Stimulated activated naive CD8-positive, alpha-beta T cell treated with anti-CD3 and anti-CD28 coated beads, Interleukin-15, amount 100 ng/mL, for 72 hours (primary cell): ENCODE results near the gene YEATS4.

Experiments
- ATAC-seq: fragments of 150-1000 bp; cut with Tn5 transposase; 2 replicates; pipeline ENCODE4 v1.10.0; 2021; ENCODE audit warnings: mild to moderate bottlenecking, moderate library complexity
- DNase-seq, 2 donors: peaks; one replicate each; pipeline ENCODE4 v3.0.0; 2021 to 2022
- H3K27ac Mint-ChIP-seq, 2 donors: one replicate each; pipeline ENCODE4 v1.8.0; 2022; ENCODE audit warnings: mild to moderate bottlenecking in 2 of 2, mixed read lengths in 2 of 2, moderate library complexity in 2 of 2
- H3K27me3 Mint-ChIP-seq: one replicate; pipeline ENCODE4 v1.8.0; 2022; ENCODE audit warnings: mixed read lengths
- H3K4me1 Mint-ChIP-seq: one replicate; pipeline ENCODE4 v1.8.0; 2022; ENCODE audit warnings: mild to moderate bottlenecking, mixed read lengths
- H3K4me3 Mint-ChIP-seq, 2 donors: one replicate each; pipeline ENCODE4 v1.8.0; 2022; ENCODE audit warnings: mild to moderate bottlenecking in 2 of 2, mixed read lengths in 2 of 2, moderate library complexity in 1 of 2
- H3K9me3 Mint-ChIP-seq, 2 donors: one replicate each; pipeline ENCODE4 v1.8.0; 2022; ENCODE audit warnings: mixed read lengths in 2 of 2

The YEATS4 gene

DNA sequence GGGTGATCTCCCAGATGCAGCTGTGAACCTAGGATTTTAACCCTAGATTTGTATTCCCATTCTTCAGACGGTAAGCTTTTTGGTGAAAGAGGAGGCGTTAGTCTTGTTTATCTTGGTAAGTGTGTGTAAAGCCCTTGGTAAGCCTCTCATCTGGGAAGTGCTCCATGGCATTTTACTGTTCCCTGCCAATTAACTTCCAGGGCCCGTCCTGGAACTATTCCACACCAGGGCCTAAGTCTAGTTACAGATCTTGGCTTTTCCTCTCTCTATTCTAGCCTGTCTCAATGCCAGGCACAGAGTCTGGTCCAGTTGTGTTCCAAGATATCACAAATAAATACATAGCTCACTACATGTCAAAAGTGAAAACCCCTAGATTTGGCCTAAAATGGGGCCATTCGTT lies 42.4 kb downstream of the YEATS4 start:
- DNase-seq (no peak), ATAC-seq (no peak)
- H3K9me3 Mint-ChIP-seq: peaks cover 8 to 9% of the 10 kb centered on the region in 2 donors
- H3K27me3 Mint-ChIP-seq: no peaks in the 10 kb centered on the region
- no peaks in the 10 kb centered on the region for H3K4me1 Mint-ChIP-seq
- H3K27ac Mint-ChIP-seq: no peak overlapping the region
- no peak overlapping the region for H3K4me3 Mint-ChIP-seq

DNA sequence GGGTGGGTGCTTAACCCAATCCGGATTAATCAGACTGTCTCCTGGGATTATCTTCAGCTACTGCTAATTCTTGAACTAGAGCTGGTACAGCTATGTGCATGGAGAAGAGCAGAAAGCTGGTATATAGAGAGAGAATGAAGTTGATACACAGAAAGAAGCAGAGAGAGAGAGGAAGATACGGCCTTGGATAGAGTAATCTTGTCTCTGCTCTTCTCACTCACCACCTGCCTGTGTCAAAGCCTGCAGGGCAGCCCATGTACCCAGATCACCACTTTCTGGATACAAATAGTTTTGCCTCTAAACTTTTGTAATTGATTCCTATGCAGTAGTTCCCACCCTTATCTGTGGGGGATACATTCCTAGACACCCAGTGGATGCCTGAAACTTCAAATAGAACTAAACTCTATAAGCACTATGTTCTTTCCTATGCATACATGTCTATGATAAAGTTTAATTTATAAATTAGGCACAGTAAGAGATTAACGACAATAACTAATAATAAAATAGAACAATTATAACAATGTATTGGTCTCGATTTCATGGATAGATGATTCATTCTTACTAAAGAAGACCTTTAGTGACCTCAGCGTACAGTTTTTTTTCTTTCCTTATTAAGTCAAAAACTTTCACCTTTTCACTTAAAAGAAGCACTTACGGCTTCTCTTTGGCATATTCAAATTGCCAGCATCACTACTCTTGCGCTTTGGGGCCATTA lies 45.5 kb downstream of the YEATS4 start:
- Mint-ChIP-seq H3K4me1 (no peaks in the 10 kb centered on the region), H3K27ac (no peak overlapping the region), H3K9me3 (no peaks in the 10 kb centered on the region), H3K4me3 (no peak overlapping the region), H3K27me3 (no peaks in the 10 kb centered on the region)
- ATAC-seq (no peak), DNase-seq (no peak)

DNA sequence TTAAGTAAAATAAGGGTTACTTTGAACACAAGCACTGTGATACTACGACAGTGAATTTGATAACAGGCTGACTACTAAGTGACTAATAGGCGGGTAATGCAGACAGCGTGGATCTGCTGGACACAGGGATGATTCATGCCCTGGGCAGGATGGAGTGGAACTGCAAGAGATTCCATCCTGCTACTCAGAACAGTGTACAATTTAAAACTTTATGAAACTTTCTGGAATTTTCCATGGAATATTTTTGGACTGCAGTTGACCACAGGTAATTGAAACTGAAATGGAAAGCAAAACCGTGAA lies 46.0 kb downstream of the YEATS4 start:
- no peak overlapping the region for H3K4me3 Mint-ChIP-seq
- no peak for ATAC-seq
- H3K4me1 Mint-ChIP-seq: no peaks in the 10 kb centered on the region
- H3K27ac Mint-ChIP-seq: no peak overlapping the region
- H3K9me3 Mint-ChIP-seq: no peaks in the 10 kb centered on the region
- DNase-seq: no peak
- H3K27me3 Mint-ChIP-seq: no peaks in the 10 kb centered on the region

DNA sequence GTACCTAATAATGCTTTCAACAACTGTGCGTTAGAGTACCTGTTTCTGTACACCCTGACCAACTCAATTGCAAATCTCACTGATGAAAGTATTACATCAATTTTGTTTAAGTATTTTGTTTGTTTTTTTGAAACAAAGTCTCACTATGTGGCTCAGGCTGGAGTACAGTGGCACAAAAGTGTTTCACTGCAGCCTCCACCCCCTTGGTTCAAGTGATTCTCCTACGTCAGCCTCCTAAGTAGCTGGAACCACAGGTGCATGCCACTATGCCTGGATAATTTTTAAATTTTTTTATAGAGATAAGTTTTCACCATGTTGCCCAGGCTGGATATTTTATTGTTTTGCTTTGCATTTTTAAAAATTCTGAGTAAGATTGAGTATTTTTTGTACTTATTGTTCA lies 46.7 kb downstream of the YEATS4 start:
- DNase-seq (no peak), ATAC-seq (no peak)
- no peak overlapping the region for H3K4me3 Mint-ChIP-seq
- no peaks in the 10 kb centered on the region for H3K9me3 Mint-ChIP-seq
- no peaks in the 10 kb centered on the region for H3K4me1 Mint-ChIP-seq
- H3K27me3 Mint-ChIP-seq: no peaks in the 10 kb centered on the region
- no peak overlapping the region for H3K27ac Mint-ChIP-seq

DNA sequence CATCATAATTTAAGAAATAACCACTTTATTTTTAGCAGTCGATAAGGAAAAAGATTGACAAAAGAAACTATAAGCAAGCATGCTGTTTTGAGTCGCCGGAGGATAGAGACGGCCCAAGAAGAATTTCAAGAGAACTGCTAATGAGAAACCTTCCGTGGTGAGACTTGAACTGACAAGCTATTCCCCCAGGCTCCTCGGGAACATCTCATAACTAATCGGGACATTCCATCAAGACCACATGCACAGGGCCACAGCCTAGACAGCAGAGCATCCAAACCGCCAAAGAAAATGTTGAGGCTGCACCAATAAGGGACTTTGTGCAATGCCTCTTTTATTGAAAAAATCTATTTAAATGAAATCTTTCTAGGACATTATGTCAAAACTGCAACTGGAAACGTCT lies 51.0 kb downstream of the YEATS4 start:
- Mint-ChIP-seq H3K27me3 (no peaks in the 10 kb centered on the region), H3K27ac (no peak overlapping the region), H3K4me3 (no peak overlapping the region), H3K9me3 (no peaks in the 10 kb centered on the region), H3K4me1 (no peaks in the 10 kb centered on the region)
- ATAC-seq (no peak), DNase-seq (no peak)

DNA sequence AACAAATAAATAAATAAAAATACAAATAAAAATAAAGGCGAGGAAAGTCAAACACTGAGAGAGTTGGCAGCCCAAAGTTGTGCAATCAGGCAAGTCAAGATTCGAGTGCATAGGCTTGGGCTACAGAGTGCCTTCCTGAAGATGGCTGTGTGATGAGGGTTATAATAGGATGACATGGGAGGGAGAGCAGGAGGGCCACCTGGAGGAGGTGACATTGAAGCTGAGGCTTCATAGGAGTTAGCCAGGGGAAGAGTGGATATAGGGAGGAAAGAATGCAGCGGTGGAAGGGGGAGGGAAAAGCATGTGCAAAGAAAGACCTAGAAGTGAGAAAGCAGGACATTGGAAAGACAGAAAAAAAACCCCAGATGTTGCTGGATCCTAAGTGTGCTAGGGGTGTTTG lies 53.1 kb downstream of the YEATS4 start:
- DNase-seq (no peak), ATAC-seq (no peak)
- no peaks in the 10 kb centered on the region for H3K27me3 Mint-ChIP-seq
- no peak overlapping the region for H3K4me3 Mint-ChIP-seq
- H3K4me1 Mint-ChIP-seq: no peaks in the 10 kb centered on the region
- H3K27ac Mint-ChIP-seq: no peak overlapping the region
- H3K9me3 Mint-ChIP-seq: no peaks in the 10 kb centered on the region

DNA sequence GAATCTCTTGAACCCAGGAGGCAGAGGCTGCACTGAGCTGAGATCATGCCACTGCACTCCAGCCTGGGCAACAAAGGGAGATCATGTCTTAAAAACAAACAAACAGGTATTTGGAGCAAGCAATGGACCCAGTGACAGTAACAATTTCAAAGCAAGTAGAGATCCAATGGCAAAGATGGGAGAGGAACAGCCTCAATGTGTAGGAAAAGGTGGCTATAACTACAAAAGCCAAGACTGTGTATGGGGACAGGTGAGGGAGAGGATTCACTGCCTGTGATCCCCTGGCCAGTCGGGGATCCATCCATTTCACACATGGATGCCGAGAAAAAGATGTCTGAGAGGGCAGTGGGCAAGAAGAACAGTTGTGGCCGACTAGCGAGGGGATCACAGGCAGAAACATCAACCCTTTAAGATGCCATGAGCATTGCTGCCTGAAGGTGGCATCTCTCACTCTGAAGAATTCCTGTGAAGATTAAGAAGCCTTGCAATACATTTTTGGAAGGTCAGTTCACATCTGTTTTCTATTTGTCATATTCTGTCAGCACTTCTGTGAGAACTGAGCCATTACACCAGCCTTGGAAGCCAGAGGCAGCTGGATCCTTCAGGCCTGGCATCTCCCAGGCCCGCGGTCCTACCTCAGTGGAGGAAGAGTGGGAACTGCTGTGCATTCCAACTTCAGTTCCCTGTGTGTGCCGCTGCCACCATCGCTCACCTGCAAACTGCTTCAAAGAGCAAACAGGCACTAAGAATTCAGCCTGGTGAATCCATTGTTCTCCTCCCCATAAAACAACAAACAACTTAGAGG lies 56.1 kb downstream of the YEATS4 start:
- ATAC-seq (no peak), DNase-seq (peak in 1 of 2 donors; percentile 2)
- H3K27ac Mint-ChIP-seq: no peak overlapping the region
- no peaks in the 10 kb centered on the region for H3K27me3 Mint-ChIP-seq
- no peaks in the 10 kb centered on the region for H3K4me1 Mint-ChIP-seq
- no peaks in the 10 kb centered on the region for H3K9me3 Mint-ChIP-seq
- H3K4me3 Mint-ChIP-seq: no peak overlapping the region

DNA sequence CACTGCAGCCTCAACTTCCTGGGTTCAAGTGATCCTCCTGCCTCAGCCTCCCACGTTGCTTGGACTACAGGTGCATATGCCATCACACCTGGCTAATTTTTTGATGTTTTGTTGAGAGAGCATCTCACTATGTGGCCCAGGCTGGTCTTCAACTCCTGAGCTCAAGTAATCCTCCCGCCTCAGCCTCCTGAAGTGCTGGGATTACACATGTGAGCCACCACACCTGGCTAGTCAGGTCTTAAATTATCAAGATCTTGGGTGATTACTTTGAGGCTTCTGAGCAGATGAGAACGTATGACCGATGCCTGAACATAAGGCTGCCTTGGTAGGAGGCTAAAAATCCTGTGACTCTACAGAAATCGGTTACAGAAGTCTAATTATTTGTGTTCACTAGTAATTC lies 57.7 kb downstream of the YEATS4 start:
- Mint-ChIP-seq H3K4me3 (no peak overlapping the region), H3K27ac (no peak overlapping the region), H3K9me3 (no peaks in the 10 kb centered on the region), H3K27me3 (no peaks in the 10 kb centered on the region), H3K4me1 (no peaks in the 10 kb centered on the region)
- DNase-seq: no peak
- ATAC-seq: no peak

DNA sequence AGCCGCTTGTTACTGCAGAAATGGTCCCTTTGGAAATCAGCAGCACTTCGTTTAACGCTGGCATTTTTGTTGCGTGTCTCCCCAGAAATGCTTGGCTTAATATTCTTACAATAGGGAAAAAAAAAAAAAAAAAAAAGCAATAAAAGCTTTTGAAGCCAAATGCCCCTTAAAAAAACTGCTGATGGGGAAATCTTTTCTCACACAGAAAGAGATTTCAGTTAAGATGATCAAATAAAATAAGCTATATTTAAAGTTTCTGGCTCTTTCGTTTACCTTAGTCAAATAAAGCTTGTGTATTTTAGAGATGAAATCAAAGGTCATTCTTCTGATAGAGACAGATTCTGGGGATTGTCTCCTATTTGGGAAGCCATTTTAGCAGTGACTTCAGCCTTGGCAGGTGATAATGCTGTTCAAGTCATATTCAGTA lies 58.2 kb downstream of the YEATS4 start:
- Mint-ChIP-seq H3K4me3 (no peak overlapping the region), H3K4me1 (no peaks in the 10 kb centered on the region), H3K9me3 (no peaks in the 10 kb centered on the region), H3K27me3 (no peaks in the 10 kb centered on the region), H3K27ac (no peak overlapping the region)
- DNase-seq: no peak
- ATAC-seq: no peak

DNA sequence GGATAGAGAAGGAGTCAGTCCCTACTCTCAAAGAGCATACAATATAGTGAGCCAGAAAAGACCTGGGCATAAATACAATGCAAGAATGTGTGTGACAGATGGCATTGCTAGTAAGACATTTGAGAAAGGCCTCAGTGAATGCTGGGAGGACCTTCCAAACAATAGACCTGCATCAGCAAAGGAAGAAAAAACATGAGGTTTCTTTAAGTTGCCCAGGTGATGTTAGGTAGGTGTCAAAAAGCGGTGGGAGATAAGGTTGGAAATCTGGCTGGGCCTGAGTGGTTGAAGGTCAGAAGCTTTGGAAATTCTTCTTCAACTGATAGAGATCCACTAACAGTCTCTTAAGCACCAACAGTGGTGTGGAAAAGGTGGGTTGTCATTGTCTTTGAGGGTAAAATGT lies 60.2 kb downstream of the YEATS4 start:
- Mint-ChIP-seq H3K27me3 (no peaks in the 10 kb centered on the region), H3K27ac (no peak overlapping the region)
- no peak for DNase-seq

DNA sequence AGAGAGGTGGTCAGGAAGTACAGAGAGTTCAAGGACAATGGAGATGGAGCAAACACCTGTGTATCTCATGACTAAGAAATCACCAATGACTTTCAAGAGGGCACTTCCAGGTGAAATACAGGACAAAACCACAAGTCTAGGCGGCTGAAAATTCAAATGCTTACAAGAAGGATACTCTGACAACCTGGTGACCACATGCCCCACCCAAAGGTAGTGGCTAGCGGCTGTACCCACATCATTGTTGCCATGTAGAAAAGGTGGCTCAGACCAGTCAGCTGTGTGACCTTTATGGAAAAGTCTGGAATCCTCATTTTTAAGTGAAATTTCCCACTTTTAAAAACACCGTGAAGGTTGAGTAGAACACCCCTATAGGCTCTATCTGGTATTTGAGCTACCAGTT lies 62.0 kb downstream of the YEATS4 start:
- DNase-seq: no peak
- no peak overlapping the region for H3K27ac Mint-ChIP-seq
- H3K27me3 Mint-ChIP-seq: no peaks in the 10 kb centered on the region
- no peaks in the 10 kb centered on the region for H3K9me3 Mint-ChIP-seq
- H3K4me1 Mint-ChIP-seq: no peaks in the 10 kb centered on the region
- no peak for ATAC-seq
- no peak overlapping the region for H3K4me3 Mint-ChIP-seq

More for the DNA sequence above, 60.2 kb downstream of the YEATS4 start:
- Mint-ChIP-seq H3K9me3 (no peaks in the 10 kb centered on the region), H3K4me3 (no peak overlapping the region), H3K4me1 (no peaks in the 10 kb centered on the region)
- ATAC-seq: no peak

DNA sequence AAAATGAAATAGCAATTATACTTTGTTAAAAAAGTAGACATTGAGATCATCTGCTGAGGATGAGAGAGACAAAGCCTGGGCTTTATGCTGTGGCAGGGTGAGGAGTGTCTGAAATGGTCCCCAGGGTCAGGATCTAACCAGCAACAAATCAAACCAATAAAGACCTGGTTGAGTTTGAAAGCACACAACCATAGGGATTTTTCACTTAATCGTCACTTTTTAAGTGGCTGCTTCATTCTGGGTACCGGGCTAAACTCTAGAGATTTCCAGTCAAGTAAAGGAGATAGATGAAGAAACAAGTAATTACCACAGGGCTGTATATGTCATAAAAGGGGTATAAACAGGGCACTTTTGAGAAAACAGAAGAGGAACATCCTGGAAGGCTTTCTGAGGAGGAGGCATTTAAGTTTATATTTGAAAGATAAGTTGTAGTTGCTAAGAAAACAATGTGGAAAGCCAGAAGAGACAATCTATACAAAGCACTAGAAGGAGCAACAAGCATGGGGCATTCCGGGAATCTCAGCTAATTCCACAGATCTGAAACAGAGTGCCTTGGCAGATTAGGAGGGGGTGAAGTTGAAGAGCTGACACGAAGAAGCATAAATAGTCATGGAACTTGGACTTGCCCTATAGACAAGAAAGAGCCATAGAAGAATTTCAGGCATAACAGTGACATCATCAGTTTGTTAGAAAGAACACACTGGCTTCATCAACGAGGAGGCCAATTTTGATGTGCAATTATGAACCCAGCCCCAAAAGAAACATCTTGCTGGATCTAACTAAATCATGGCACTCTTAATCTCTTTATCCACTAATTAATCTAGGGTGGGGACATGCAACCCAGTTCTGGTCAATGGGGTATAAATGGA lies 63.7 kb downstream of the YEATS4 start:
- no peaks in the 10 kb centered on the region for H3K9me3 Mint-ChIP-seq
- no peaks in the 10 kb centered on the region for H3K4me1 Mint-ChIP-seq
- DNase-seq (no peak), ATAC-seq (no peak)
- no peak overlapping the region for H3K27ac Mint-ChIP-seq
- H3K4me3 Mint-ChIP-seq: no peak overlapping the region
- H3K27me3 Mint-ChIP-seq: no peaks in the 10 kb centered on the region

DNA sequence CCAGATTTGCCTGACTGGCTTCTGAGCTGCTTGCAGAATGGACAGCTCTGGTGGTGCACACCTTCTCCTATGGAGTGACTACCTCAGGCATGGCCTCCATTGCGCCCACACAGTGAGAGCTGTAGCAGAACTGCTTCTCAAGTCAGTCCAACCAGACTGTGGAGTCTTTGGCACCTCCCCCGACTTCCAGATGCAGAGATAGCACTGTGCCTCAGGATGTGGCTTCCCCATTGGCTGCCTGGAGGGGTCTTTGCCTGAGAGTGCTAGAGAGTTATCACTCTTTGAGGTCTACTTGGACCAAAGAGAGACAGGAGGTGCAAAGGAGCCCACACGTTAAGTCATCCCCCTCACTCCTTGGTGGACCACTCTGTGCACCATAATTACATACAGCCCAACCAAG lies 65.9 kb downstream of the YEATS4 start:
- no peak for ATAC-seq
- H3K4me3 Mint-ChIP-seq: no peak overlapping the region
- no peaks in the 10 kb centered on the region for H3K27me3 Mint-ChIP-seq
- no peaks in the 10 kb centered on the region for H3K9me3 Mint-ChIP-seq
- no peak overlapping the region for H3K27ac Mint-ChIP-seq
- no peaks in the 10 kb centered on the region for H3K4me1 Mint-ChIP-seq
- no peak for DNase-seq

DNA sequence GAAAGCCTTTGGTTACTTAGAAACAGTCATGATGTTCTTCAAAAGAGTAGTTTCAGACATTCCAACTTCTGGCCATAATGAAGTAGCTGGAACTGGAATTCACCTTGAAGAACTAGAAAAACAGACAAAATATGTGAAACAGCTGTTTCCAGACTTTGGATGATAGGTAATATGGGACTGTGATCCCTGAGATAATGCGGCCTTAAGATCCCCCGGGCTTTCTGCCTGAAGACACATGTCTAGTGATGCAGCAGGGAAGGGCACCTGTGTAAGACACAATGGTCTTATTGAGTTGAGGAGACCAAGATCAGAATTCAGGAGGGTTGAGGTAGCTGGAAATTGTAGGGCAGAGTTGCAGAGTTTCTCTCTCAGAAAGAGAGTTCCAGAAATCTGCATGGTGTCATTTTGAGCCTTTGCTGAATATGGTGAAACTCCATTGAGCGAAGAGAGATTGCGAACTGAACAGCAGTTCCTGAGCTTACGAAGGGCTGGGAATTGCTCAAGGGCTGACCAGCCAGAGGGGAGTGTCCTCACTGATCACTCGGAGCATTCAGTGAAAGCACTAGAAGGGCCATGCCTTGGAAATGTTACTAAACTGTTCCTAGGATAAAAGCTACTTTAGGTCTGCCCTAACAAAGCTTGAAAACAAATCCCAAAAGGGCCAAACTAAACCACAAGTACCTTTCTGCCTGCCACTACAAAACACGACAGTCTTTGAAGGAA lies 69.0 kb downstream of the YEATS4 start:
- no peak for ATAC-seq
- no peak for DNase-seq
- no peak overlapping the region for H3K27ac Mint-ChIP-seq
- H3K27me3 Mint-ChIP-seq: no peaks in the 10 kb centered on the region
- H3K4me3 Mint-ChIP-seq: no peak overlapping the region
- no peaks in the 10 kb centered on the region for H3K4me1 Mint-ChIP-seq
- no peaks in the 10 kb centered on the region for H3K9me3 Mint-ChIP-seq

DNA sequence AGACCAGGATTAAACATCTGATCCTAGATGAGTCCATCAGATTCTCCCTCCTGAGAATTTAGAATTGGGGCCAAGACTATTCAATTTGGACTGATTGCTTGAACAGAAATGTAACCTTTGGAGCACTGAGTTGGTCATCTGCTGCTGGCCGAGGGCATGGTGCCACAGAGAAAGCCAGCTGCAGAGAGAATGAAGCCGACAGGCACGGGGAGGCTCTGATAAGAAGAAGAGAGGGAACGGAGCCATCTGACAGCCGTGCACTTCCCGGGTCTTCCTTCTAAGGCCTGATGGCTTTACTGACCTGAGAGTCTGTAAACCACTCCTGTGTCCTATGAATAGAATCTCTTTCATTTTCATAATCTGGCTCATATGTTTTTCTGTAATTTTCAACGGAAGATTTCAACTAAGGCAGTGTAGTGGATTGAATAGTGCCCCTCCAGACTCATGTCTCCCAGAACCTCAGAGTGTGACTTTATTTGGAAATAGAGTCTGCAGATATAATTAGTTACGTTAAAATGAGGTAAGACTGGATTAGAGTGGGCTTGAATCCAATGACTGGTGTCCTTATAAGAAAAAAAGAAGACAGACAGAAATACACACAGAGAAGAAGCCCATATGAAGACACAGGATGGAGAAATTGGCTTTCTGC lies 71.5 kb downstream of the YEATS4 start:
- H3K27me3 Mint-ChIP-seq: no peaks in the 10 kb centered on the region
- H3K9me3 Mint-ChIP-seq: no peaks in the 10 kb centered on the region
- H3K4me1 Mint-ChIP-seq: no peaks in the 10 kb centered on the region
- H3K27ac Mint-ChIP-seq: no peak overlapping the region
- H3K4me3 Mint-ChIP-seq: no peak overlapping the region
- ATAC-seq: no peak
- DNase-seq: no peak
